Measurements from ENCODE around the gene MTMR6. TPM values are rescaled to one million over a fixed set of nuclear protein-coding genes. Genes with fewer than 3 reads are reported as not detected.
A peak's percentile ranks its signal among the peaks of the same experiment; 100 is the strongest.

The MTMR6 gene
- total RNA-seq, 1 experiment from 2014 or later: 31.6 TPM

DNA sequence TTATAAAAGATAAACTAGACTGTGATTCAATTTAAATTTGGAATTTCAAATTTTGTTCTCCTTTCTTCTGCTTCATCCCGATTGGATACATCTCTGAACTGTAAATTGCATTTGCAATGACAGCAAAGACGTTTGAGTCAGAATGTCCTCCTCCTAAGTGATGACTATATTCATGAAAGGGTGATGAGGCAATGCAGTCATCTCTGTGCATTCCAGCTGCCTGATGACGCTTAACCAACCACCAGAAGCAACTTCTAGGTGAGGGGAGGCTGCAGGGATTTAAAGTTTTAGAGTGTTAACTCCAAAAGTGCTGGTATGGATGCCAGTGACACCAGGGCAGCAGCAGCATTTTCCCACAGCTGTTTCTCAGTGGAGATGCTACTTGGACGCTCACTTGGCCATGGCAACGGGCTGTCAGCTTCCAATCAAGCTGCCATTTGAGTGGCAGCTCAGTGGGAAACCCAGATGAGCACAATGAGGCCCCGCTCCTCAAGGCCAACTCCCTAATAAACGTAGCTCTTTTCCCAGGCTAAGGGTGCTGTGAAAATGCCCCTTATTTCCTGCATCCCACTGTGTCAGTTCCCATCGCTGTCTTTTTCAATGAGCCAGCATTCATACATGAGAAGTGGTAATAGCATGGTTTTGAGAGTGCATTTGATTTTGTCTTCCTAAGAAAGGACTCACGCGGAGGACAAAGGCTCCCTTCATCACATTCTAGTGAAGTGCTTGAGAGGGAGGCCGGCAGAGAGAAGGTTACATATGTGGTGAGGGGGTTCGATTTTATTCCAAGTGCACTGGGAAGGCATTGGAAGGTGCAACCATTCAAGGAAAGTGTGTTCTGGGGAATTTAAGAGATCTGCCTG lies 70.0 kb downstream of the MTMR6 start:
- peak; percentile 57 for DNase-seq (ENCODE audit: low spot score)

GRCh38 chr13:25215253-25215575 lies 72.1 kb downstream of the MTMR6 start:
- peak; percentile 8 for DNase-seq (ENCODE audit: low spot score)

- DNase-seq (ENCODE audit: low spot score): peak; percentile 40
These were observed 72.6 kb downstream of the MTMR6 start for GRCh38 chr13:25214491-25215252.

DNA sequence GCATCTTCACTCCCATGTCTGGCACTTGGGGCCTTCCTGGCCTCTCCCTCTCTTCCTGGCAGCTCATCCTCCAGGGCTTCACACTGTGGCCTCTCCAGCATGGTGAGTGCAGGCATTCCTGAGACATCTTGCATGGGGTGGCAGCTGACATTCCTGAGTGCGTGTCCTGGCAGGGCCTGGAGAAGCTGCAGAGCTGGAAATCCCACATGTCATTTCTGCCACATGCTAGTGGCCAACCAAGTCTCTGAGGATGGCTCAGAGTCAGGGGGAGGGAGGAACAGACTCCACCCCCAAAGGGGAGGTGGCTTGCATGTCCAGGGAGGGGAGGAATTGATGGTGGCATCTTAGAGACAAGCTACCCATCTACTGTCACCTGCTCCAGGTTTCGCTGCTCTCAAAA lies 73.6 kb downstream of the MTMR6 start:
- DNase-seq (ENCODE audit: low spot score): no peak

GRCh38 chr13:25210842-25211569 lies 76.3 kb downstream of the MTMR6 start:
- no peak for DNase-seq (ENCODE audit: low spot score)

GRCh38 chr13:25207291-25207810 lies 79.9 kb downstream of the MTMR6 start:
- DNase-seq (ENCODE audit: low spot score): no peak

GRCh38 chr13:25204863-25205262 lies 82.4 kb downstream of the MTMR6 start:
- DNase-seq (ENCODE audit: low spot score): no peak

DNA sequence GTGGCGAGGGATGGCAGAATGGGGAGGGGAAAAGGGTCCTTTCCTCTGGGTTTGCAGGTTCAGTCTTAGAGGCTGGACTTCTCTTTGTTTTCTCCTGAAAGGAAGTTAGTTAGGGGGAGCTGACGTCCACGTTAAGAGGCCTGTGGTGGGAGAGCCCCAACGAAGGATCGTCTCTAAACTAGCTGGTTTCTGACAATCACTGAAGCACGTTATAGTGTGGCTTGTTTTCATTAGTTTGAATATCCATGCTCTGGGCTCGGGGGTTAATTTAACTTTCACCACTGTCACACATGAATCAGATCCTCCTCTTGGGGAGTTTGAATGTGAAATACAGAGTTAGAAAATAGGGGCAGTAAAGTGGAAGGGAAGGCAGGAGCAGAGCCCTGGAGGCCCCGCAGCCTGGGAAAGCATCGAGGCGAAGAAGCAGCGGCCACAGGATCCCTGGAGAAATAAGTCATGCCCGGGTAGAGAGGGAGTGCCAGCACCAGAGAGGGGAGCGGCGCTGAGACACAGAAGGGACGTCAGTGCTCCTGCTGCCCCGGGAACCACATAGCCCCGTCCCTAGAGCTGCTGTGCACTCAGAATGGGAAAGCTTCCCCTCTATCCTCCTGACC lies 84.1 kb downstream of the MTMR6 start:
- no peak for DNase-seq (ENCODE audit: low spot score)

- no peak for DNase-seq (ENCODE audit: low spot score)
These were observed 86.5 kb downstream of the MTMR6 start for GRCh38 chr13:25200783-25201182.

DNA sequence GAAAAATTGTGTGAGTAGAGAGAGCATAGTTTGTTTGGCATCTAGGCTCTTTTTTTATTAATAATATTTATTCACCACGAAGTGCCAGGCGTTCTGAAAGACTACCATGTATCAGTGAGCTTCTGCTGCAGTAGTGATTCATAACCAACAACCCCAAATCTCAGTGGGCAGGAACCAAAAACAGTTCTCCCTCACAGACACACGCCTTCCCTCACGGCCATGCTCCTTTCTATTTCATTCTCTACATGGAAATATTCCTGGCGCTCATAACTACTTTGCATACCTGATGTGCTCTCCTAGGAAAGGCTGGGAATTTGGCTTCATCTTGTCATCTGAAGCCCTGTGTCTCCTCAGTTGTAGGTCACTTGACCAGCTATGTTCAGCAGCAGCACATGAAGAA lies 88.6 kb downstream of the MTMR6 start:
- DNase-seq (ENCODE audit: low spot score): no peak

DNA sequence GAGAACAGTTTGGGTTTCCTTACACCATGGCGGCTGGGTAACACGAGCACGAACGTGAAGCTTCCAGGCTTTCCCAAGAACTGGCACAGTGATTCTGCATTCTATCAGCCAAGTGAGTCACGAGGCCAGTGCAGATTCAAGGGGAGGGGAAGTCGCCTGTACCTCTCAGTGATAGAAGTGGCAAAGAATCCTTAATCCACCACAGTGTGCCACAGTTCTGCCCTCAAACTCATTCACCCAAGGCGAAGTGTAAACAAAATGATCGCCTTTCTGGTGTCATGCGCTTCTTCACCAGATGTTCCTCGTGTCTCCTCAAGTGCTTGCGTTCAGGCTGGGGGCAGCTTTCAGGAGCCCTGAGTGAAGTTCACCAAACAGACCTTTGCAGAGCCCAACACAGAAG lies 90.3 kb downstream of the MTMR6 start:
- no peak for DNase-seq (ENCODE audit: low spot score)

Other genes starting within 250 kb of the MTMR6 start
- gene PABPC3, start 191.4 kb downstream of the MTMR6 start, total RNA-seq (2014; rRNA removed; shearing (Covaris generic)): not detected in 2 replicates
- not detected in 2 replicates for gene AMER2, start 115.2 kb downstream of the MTMR6 start, total RNA-seq (2014; rRNA removed; shearing (Covaris generic))
- 94.9 and 102 TPM in 2 replicates for gene NUP58, start 14.1 kb upstream of the MTMR6 start, total RNA-seq (2014; rRNA removed; shearing (Covaris generic))
- gene ATP8A2, start 84.5 kb upstream of the MTMR6 start, total RNA-seq (2014; rRNA removed; shearing (Covaris generic)): 1.1 and 1.2 TPM in 2 replicates

Measured in A172 (cell line).